GM12801 (cell line): ENCODE data around the gene USP43.

Experiments
- CTCF ChIP-seq: IDR thresholded peaks from one replicate; pipeline ENCODE4 v1.5.1; 2011; ENCODE audit warnings: control low read depth; ENCODE audit not compliant: insufficient read length; ENCODE audit errors: extremely low read depth

Gene USP43

GRCh38 chr17:9648521-9649110, 3.3 kb downstream of the USP43 start:
- no peak for TF ChIP-seq CTCF

- TF ChIP-seq CTCF = no peak
Measured at GRCh38 chr17:9658593-9659211, 13.4 kb downstream of the USP43 start.

GRCh38 chr17:9661027-9661426, 15.7 kb downstream of the USP43 start:
- TF ChIP-seq CTCF = no peak

- TF ChIP-seq CTCF = no peak
Measured at GRCh38 chr17:9666461-9667050, 21.2 kb downstream of the USP43 start.

- no peak for TF ChIP-seq CTCF
Measured at GRCh38 chr17:9668517-9668916, 23.2 kb downstream of the USP43 start.

GRCh38 chr17:9669551-9670008, 24.3 kb downstream of the USP43 start:
- TF ChIP-seq CTCF = no peak

- TF ChIP-seq CTCF = no peak
Measured at GRCh38 chr17:9670596-9670995, 25.3 kb downstream of the USP43 start.
